BLaER1 (cell line): ENCODE results near the gene CCDC102B.
"Not testable (repeated sequence)": the region's sequence is repeated elsewhere in the genome, so short reads cannot be mapped to it uniquely, and the experiment has no call there.

Experiments
- H3K27ac ChIP-seq: shearing (Covaris generic); formaldehyde crosslinking; 2 replicates; pipeline ENCODE4 v1.8.1; 2022
- H3K27me3 ChIP-seq: shearing (Covaris generic); formaldehyde crosslinking; 2 replicates; pipeline ENCODE4 v1.8.1; 2022
- H3K36me3 ChIP-seq: shearing (Covaris generic); formaldehyde crosslinking; 2 replicates; pipeline ENCODE4 v1.8.1; 2022
- H3K4me1 ChIP-seq: shearing (Covaris generic); formaldehyde crosslinking; 2 replicates; pipeline ENCODE4 v1.8.1; 2022
- H3K4me2 ChIP-seq: shearing (Covaris generic); formaldehyde crosslinking; 2 replicates; pipeline ENCODE4 v1.8.1; 2022
- H3K4me3 ChIP-seq: shearing (Covaris generic); formaldehyde crosslinking; 2 replicates; pipeline ENCODE4 v1.8.1; 2022
- H3K9ac ChIP-seq: shearing (Covaris generic); formaldehyde crosslinking; 2 replicates; pipeline ENCODE4 v1.8.1; 2022
- H3K9me3 ChIP-seq: shearing (Covaris generic); formaldehyde crosslinking; 2 replicates; pipeline ENCODE4 v1.8.1; 2022
- H4K20me1 ChIP-seq: shearing (Covaris generic); formaldehyde crosslinking; 2 replicates; pipeline ENCODE4 v1.8.1; 2022
- Cebpa-rat ChIP-seq: shearing (Covaris generic); IDR thresholded peaks from 2 replicates; pipeline ENCODE4 v1.8.1; 2022

Gene CCDC102B

DNA sequence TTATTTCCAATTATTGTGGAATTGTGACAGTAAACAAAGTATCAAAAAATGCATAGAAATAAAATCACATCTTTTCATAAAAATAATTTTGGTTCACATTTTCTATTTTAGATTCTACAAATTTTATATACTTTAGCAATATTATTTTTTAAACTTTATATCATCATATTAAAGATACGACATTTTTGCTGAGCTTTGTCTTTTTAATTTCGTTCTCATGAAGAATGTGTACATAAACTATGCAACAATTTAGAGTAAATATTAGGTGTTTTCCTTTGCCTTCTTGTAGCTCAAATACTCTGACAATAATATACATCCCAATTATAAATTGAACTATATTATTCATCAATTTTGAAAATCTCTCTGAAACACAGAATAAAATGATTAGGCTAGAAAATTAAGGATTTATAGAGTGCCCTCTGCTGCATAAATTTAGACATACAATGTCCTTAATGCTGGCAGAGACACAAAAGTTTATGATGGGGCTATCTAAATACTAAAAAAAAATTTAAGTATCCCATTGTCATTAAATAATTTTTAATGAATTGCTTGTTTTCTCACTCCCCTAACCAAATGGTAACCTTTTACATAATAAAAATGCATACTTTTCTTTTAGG lies 45.7 kb downstream of the CCDC102B start:
- H3K4me2 ChIP-seq: no peak overlapping the region
- H3K9me3 ChIP-seq: no peaks in the 10 kb centered on the region
- no peaks in the 10 kb centered on the region for H4K20me1 ChIP-seq
- H3K4me1 ChIP-seq: no peaks in the 10 kb centered on the region
- no peak for TF ChIP-seq Cebpa-rat
- H3K36me3 ChIP-seq: no peaks in the 10 kb centered on the region
- no peak overlapping the region for H3K9ac ChIP-seq
- no peaks in the 10 kb centered on the region for H3K27me3 ChIP-seq
- H3K27ac ChIP-seq: no peak overlapping the region
- no peak overlapping the region for H3K4me3 ChIP-seq

DNA sequence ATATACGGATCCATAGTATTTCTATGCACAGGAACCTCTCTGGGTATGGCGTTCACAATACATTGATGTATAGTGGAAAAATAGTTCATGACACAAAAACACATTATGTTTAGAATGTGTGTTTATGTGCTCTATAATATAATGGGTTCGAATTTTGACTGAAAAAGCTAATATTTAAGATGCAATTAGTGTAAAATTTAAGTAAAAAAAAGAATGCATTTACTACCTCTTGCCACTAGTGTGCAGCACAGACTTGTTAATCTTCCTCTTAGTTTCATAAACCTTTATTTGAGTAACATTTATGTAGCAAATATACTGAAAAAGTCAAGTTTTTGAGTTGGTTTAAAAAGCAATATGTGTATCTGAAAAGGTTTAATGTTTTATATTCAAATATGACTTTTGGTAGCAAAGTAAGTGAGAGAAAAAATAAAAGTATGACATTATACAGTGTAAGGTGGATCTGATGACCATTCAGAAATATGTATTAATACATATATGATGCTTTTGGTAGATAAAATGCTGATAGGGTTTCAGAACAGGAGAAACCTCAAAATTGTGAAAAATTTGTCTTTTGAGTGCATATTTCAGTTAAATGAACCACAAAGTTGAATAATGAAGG lies 49.4 kb downstream of the CCDC102B start:
- Histone ChIP-seq H3K36me3 (no peaks in the 10 kb centered on the region), H3K4me1 (no peaks in the 10 kb centered on the region), H4K20me1 (no peaks in the 10 kb centered on the region), H3K9ac (no peak overlapping the region), H3K27ac (no peak overlapping the region), H3K4me3 (no peak overlapping the region), H3K4me2 (no peak overlapping the region), H3K27me3 (no peaks in the 10 kb centered on the region), H3K9me3 (no peaks in the 10 kb centered on the region)
- no peak for TF ChIP-seq Cebpa-rat

DNA sequence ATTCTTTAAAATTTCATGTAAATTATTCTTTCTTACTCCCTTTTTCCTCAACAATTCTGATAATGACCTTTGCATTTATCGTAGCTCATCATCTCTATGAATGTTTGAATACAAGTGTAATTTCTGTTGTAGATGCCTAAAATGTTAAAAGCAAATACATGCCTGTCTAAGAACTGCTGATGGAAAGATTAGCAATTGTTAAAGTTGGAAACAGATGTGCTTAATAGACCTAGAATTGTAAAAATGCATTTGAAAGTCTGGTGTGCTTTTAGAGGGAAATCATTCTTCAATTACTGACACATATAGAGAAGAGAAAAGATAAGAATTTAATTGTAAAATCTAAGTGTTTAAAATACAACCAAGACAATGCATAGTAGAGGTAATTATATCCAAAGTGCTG lies 50.4 kb downstream of the CCDC102B start:
- H3K4me2 ChIP-seq: no peak overlapping the region
- no peaks in the 10 kb centered on the region for H3K4me1 ChIP-seq
- H3K27me3 ChIP-seq: no peaks in the 10 kb centered on the region
- H3K4me3 ChIP-seq: no peak overlapping the region
- no peaks in the 10 kb centered on the region for H4K20me1 ChIP-seq
- H3K9me3 ChIP-seq: no peaks in the 10 kb centered on the region
- no peak overlapping the region for H3K27ac ChIP-seq
- no peaks in the 10 kb centered on the region for H3K36me3 ChIP-seq
- no peak overlapping the region for H3K9ac ChIP-seq
- TF ChIP-seq Cebpa-rat: no peak

DNA sequence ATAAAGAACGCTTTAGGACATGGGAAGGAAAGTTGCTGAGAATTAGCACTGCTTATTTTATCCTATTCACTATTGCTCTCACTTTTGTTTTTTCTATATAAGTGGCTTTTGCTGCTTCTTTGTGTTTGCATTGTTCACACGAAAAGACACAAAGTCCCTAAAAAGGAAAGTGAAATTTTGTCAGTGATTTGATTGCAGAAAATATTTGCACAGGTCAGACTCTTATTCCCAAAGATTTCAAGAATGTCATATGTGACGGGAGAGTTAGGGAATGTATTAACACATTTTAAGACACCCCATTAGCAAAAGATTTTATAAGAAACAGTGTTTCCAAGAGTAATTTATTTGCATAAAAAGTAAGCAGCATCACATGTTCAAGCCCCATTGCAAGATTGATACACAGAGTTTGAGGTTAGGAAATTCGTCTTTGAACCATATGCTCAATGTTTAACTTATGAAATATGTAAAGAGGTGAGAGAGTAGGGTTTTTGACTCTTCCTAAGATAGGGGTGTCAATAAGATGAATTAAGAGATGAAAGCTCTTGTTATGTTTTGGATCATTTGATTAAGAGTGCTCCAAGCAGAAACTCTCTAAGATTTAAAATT lies 57.0 kb downstream of the CCDC102B start:
- H4K20me1 ChIP-seq: no peaks in the 10 kb centered on the region
- H3K4me3 ChIP-seq: no peak overlapping the region
- TF ChIP-seq Cebpa-rat: no peak
- H3K4me2 ChIP-seq: no peak overlapping the region
- no peaks in the 10 kb centered on the region for H3K36me3 ChIP-seq
- H3K9me3 ChIP-seq: no peaks in the 10 kb centered on the region
- H3K27me3 ChIP-seq: no peaks in the 10 kb centered on the region
- H3K27ac ChIP-seq: no peak overlapping the region
- H3K9ac ChIP-seq: no peak overlapping the region
- no peaks in the 10 kb centered on the region for H3K4me1 ChIP-seq

DNA sequence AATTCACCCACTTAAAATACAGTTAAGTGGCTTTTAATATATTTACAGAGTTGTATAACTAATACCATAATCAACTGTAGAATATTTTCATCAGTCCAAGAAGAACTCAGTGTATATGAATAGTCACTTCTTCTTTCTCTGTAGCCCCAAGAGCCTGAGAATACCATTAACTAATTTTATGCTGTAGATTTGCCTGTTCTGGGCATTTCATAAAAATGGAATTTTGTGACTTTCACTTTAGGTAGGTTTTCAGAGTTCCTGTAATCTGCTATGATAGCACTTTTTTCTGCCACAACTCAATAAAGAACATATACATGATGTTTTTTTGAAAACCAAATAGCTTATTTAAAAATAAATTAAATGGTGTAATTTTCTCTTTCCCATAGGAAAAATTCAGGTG lies 57.6 kb downstream of the CCDC102B start:
- TF ChIP-seq Cebpa-rat: no peak
- H3K4me3 ChIP-seq: no peak overlapping the region
- H3K36me3 ChIP-seq: no peaks in the 10 kb centered on the region
- H3K9me3 ChIP-seq: no peaks in the 10 kb centered on the region
- no peak overlapping the region for H3K9ac ChIP-seq
- no peaks in the 10 kb centered on the region for H3K27me3 ChIP-seq
- H4K20me1 ChIP-seq: no peaks in the 10 kb centered on the region
- no peaks in the 10 kb centered on the region for H3K4me1 ChIP-seq
- H3K4me2 ChIP-seq: no peak overlapping the region
- H3K27ac ChIP-seq: no peak overlapping the region

DNA sequence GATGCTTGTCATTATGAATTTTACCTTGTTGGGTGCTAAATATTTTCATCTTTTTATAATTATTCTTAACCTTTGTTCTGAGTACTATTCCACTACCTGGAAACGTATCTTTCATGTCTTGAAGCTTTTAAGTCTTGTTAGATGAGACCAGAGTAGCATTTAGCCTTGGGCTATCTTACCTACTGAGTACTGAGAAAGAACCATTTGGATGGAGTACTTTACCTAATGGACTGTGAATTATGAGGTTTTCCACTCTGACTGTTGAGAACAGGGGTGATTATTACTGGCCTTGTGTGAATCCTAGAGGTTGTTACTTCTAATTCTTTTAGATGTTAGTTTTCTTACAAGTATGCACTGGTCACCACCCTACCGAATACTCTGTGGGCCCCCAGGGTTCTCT lies 63.5 kb downstream of the CCDC102B start:
- Histone ChIP-seq H3K4me1 (no peaks in the 10 kb centered on the region), H3K27ac (no peak overlapping the region), H4K20me1 (no peaks in the 10 kb centered on the region), H3K9me3 (no peaks in the 10 kb centered on the region), H3K4me2 (no peak overlapping the region), H3K4me3 (no peak overlapping the region), H3K27me3 (no peaks in the 10 kb centered on the region), H3K9ac (no peak overlapping the region), H3K36me3 (no peaks in the 10 kb centered on the region)
- TF ChIP-seq Cebpa-rat: no peak

DNA sequence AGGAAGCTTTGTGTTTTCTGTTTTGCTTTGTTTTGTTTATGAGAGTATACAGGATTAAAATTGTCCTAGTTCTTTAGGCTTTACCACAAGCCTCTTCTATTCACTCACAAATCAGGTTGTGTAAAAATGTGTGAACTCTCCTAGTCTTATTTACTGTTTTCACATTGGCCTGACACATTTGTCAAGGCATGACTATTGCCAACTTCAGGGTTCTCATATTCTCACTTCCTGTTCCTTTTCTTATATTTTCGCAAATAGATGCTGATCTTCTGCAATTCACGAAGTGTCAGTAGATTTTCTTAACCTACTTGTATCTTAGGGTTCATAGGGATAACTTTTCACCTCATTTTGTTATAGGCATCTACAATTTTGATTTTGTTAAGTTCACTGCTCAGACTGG lies 67.1 kb downstream of the CCDC102B start:
- Histone ChIP-seq H3K4me1 (no peaks in the 10 kb centered on the region), H3K9ac (no peak overlapping the region), H4K20me1 (no peaks in the 10 kb centered on the region), H3K27ac (no peak overlapping the region), H3K27me3 (no peaks in the 10 kb centered on the region), H3K9me3 (no peaks in the 10 kb centered on the region), H3K4me2 (no peak overlapping the region), H3K36me3 (no peaks in the 10 kb centered on the region), H3K4me3 (no peak overlapping the region)
- TF ChIP-seq Cebpa-rat: no peak

DNA sequence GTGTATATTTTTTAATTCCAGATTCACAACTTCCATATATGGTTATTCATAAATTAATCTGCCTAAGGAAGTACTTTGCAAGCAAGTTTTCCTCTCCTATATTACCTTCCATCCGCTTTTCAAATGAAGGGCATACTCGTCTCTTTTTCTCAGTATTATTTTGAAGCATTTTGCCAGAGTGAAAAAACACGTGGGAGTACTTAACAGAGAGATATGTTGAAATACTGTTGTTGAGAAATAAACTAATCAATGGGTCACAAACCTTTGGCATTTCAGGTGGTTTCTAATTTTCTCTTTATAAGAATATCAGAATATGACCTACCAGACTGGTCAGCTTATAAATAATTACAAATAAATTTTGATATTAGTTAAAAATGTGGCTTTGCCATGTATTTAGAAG lies 67.6 kb downstream of the CCDC102B start:
- no peaks in the 10 kb centered on the region for H3K27me3 ChIP-seq
- no peak for TF ChIP-seq Cebpa-rat
- H3K4me3 ChIP-seq: no peak overlapping the region
- H3K9me3 ChIP-seq: no peaks in the 10 kb centered on the region
- no peak overlapping the region for H3K4me2 ChIP-seq
- no peaks in the 10 kb centered on the region for H4K20me1 ChIP-seq
- H3K4me1 ChIP-seq: no peaks in the 10 kb centered on the region
- H3K27ac ChIP-seq: no peak overlapping the region
- H3K9ac ChIP-seq: no peak overlapping the region
- no peaks in the 10 kb centered on the region for H3K36me3 ChIP-seq

DNA sequence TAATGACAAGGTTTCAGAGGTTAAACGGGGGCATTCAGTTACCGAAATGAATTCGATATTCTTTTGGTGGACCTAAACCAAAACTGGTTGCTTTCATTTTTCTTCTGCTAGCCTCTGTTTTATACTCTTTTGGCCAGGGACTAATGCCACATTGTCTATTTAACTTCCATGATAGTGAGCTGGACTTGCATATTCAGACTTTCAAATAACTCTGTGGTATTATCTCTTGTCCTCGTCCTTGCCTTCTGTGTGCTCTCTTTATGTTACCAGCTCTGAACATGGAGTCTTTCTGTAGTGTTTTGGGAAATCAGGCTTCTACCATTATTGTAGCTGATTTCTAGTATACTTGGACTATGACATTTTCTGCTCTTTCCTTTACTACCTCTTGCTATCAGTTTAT lies 75.1 kb downstream of the CCDC102B start:
- H3K9ac ChIP-seq: no peak overlapping the region
- H3K9me3 ChIP-seq: no peaks in the 10 kb centered on the region
- no peak for TF ChIP-seq Cebpa-rat
- H3K27ac ChIP-seq: no peak overlapping the region
- H3K27me3 ChIP-seq: no peaks in the 10 kb centered on the region
- H3K36me3 ChIP-seq: no peaks in the 10 kb centered on the region
- no peak overlapping the region for H3K4me2 ChIP-seq
- no peaks in the 10 kb centered on the region for H3K4me1 ChIP-seq
- no peaks in the 10 kb centered on the region for H4K20me1 ChIP-seq
- no peak overlapping the region for H3K4me3 ChIP-seq

DNA sequence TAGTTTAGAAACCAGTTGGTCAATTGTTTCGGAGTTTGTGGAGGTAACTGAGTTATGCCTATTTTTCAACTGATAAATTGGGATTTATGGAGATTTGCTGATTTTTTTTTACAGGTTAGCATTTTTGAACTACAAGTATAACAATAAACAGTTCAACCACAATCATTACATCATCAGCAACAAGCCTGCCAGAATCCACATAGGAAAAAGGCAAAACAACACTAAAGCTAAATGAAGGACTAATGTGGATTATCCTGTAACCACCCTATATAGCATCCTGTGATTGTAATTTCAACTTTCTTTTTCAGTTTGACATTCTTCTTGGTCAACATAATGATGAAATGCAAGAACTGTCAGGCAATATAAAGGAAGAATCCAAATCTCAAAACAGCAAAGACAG lies 76.5 kb downstream of the CCDC102B start:
- Histone ChIP-seq H3K4me1 (no peaks in the 10 kb centered on the region), H3K4me2 (no peak overlapping the region), H3K9me3 (no peaks in the 10 kb centered on the region), H3K27ac (no peak overlapping the region), H4K20me1 (no peaks in the 10 kb centered on the region), H3K36me3 (no peaks in the 10 kb centered on the region), H3K4me3 (no peak overlapping the region), H3K27me3 (no peaks in the 10 kb centered on the region), H3K9ac (no peak overlapping the region)
- no peak for TF ChIP-seq Cebpa-rat

DNA sequence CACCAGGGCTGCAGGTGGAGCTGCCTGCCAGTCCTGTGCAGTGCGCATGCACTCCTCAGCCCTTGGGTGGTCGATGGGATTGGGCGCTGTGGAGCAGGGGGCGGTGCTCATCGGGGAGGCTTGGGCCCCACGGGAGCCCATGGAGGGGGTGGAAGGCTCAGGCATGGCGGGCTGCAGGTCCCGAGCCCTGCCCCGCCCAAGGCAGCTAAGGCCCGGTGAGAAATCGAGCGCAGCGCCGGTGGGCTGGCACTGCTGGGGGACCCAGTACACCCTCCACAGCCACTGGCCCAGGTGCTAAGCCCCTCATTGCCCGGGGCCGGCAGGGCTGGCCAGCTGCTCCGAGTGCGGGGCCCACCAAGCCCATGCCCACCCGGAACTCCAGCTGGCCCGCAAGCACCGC lies 82.1 kb downstream of the CCDC102B start:
- not testable (repeated sequence) for H3K27me3 ChIP-seq, H3K9me3 ChIP-seq, H4K20me1 ChIP-seq, H3K36me3 ChIP-seq, H3K4me3 ChIP-seq, H3K27ac ChIP-seq, H3K4me2 ChIP-seq, H3K9ac ChIP-seq, H3K4me1 ChIP-seq
